ENCODE measurements around the gene HSPA12B. TPM values are rescaled to one million over a fixed set of nuclear protein-coding genes. Genes with fewer than 3 reads are reported as not detected.

Gene HSPA12B
- total and polyA plus RNA-seq, 7 donors: 4.0 to 9.7 (median 7.5) TPM

GRCh38 chr20:3731944-3732326, 550 bp upstream of the HSPA12B start:
- intact Hi-C loops (cut with DNase I): no loop called here
- H3K27ac ChIP-seq: peak overlapping the region; percentile 67
- peak in 1 of 2 donors; percentile 48 for DNase-seq
- TF ChIP-seq CTCF (IDR thresholded peaks at IDR 0.05): no peak
- peak overlapping the region; percentile 34 for H3K4me3 ChIP-seq
- ATAC-seq: no peak
- WGBS, 3 donors: 66 to 70% (median 67%) methylated on average over 15 to 16 of the region's 16 CpGs
- H3K9me3 ChIP-seq: no peaks in the 10 kb centered on the region
- H3K36me3 ChIP-seq (ENCODE audit: insufficient read depth in 1 of 2, low read depth in 1 of 2): no peaks in the 10 kb centered on the region
- H3K4me1 ChIP-seq: no peaks in the 10 kb centered on the region
- H3K27me3 ChIP-seq (ENCODE audit: insufficient read depth in 3 of 3, low read length in 2 of 3): peaks cover 0 to 35% (median 4%) of the 10 kb centered on the region in 3 donors

- Histone ChIP-seq H3K4me1 (no peaks in the 10 kb centered on the region), H3K9me3 (no peaks in the 10 kb centered on the region), H3K4me3 (peak overlapping the region; percentile 64), H3K27ac (peak overlapping the region; percentile 30), H3K36me3 (ENCODE audit: insufficient read depth in 1 of 2, low read depth in 1 of 2) (no peaks in the 10 kb centered on the region), H3K27me3 (ENCODE audit: insufficient read depth in 3 of 3, low read length in 2 of 3) (peaks cover 0 to 28% (median 4%) of the 10 kb centered on the region in 3 donors)
- ATAC-seq (peak in 1 of 4 donors; percentile 25), DNase-seq (peak in 1 of 2 donors; percentile 55)
- 68 to 74% (median 73%) methylated on average over 20 of the region's 20 CpGs for WGBS, 3 donors
- no peak for TF ChIP-seq CTCF (IDR thresholded peaks at IDR 0.05)
- intact Hi-C loops (cut with DNase I): no loop called here
Observed at GRCh38 chr20:3733119-3733995, 872 bp downstream of the HSPA12B start.

- DNase-seq (peak in 1 of 2 donors; percentile 63), ATAC-seq (peak in 3 of 4 donors; percentile 37 to 63 (median 48))
- H3K4me3 ChIP-seq: peak overlapping the region; percentile 64
Observed at GRCh38 chr20:3734111-3734843, 1.8 kb downstream of the HSPA12B start.

GRCh38 chr20:3735768-3736167, 3.3 kb downstream of the HSPA12B start:
- Histone ChIP-seq H3K4me1 (no peaks in the 10 kb centered on the region), H3K27ac (no peak overlapping the region), H3K4me3 (no peak overlapping the region), H3K27me3 (ENCODE audit: insufficient read depth in 3 of 3, low read length in 2 of 3) (peaks cover 0 to 20% (median 4%) of the 10 kb centered on the region in 3 donors), H3K9me3 (no peaks in the 10 kb centered on the region), H3K36me3 (ENCODE audit: insufficient read depth in 1 of 2, low read depth in 1 of 2) (no peaks in the 10 kb centered on the region)
- no peak for DNase-seq
- ATAC-seq: no peak
- intact Hi-C loops (cut with DNase I): no loop called here
- 69 to 77% (median 71%) methylated on average over 4 of the region's 4 CpGs for WGBS, 3 donors
- TF ChIP-seq CTCF (IDR thresholded peaks at IDR 0.05): no peak

More at GRCh38 chr20:3734111-3734843, 1.8 kb downstream of the HSPA12B start:
- peaks cover 0 to 20% (median 4%) of the 10 kb centered on the region in 3 donors for H3K27me3 ChIP-seq (ENCODE audit: insufficient read depth in 3 of 3, low read length in 2 of 3)
- intact Hi-C loops (cut with DNase I): no loop called here
- no peak for TF ChIP-seq CTCF (IDR thresholded peaks at IDR 0.05)
- WGBS, 3 donors: 56 to 64% (median 57%) methylated on average over 12 of the region's 12 CpGs
- H3K27ac ChIP-seq: peak overlapping the region; percentile 30
- H3K36me3 ChIP-seq (ENCODE audit: insufficient read depth in 1 of 2, low read depth in 1 of 2): no peaks in the 10 kb centered on the region
- H3K9me3 ChIP-seq: no peaks in the 10 kb centered on the region
- no peaks in the 10 kb centered on the region for H3K4me1 ChIP-seq

Measured in psoas muscle (tissue), 8 donors.